Endodermal cell (in vitro differentiated cells): Measurements from ENCODE around the gene ACSS1. TPM values are rescaled to one million over a fixed set of nuclear protein-coding genes. Genes with fewer than 3 reads are reported as not detected.

Source experiments
- DNase-seq: peaks from one replicate; pipeline ENCODE4 v3.0.0-alpha.2; 2017
- H3K27ac ChIP-seq: 2 replicates; pipeline ENCODE4 v1.5.1; 2013; ENCODE audit warnings: mild to moderate bottlenecking, low read depth, low read length, moderate library complexity
- H3K27me3 ChIP-seq: 2 replicates; pipeline ENCODE4 v1.6.1; 2013; ENCODE audit warnings: mild to moderate bottlenecking, low read length, moderate library complexity; ENCODE audit not compliant: insufficient read depth, control insufficient read depth, poor library complexity, severe bottlenecking
- H3K36me3 ChIP-seq: 2 replicates; pipeline ENCODE4 v1.7.0; 2013; ENCODE audit warnings: mild to moderate bottlenecking, low read length, moderate library complexity; ENCODE audit not compliant: control insufficient read depth, insufficient read depth
- H3K4me1 ChIP-seq: one replicate; pipeline ENCODE4 v1.7.0; 2013; ENCODE audit warnings: low read length; ENCODE audit not compliant: control insufficient read depth, insufficient read depth
- H3K4me3 ChIP-seq: 2 replicates; pipeline ENCODE4 v1.5.1; 2013; ENCODE audit warnings: mild to moderate bottlenecking, low read length, moderate library complexity
- H3K9ac ChIP-seq: 2 replicates; pipeline ENCODE4 v1.6.1; 2013; ENCODE audit warnings: mild to moderate bottlenecking, low read length, moderate library complexity; ENCODE audit not compliant: poor library complexity, severe bottlenecking; ENCODE audit errors: extremely low read depth
- H3K9me3 ChIP-seq: 2 replicates; pipeline ENCODE4 v1.6.1; 2013; ENCODE audit warnings: mild to moderate bottlenecking, low read length, moderate library complexity; ENCODE audit not compliant: control insufficient read depth
- H3K27ac Mint-ChIP-seq: 2 replicates; pipeline ENCODE4 v1.8.0; 2020; ENCODE audit warnings: mixed read lengths
- H3K27me3 Mint-ChIP-seq: 2 replicates; pipeline ENCODE4 v1.8.0; 2021; ENCODE audit warnings: mild to moderate bottlenecking, mixed read lengths; ENCODE audit not compliant: insufficient read depth
- H3K36me3 Mint-ChIP-seq: 2 replicates; pipeline ENCODE4 v1.8.0; 2020; ENCODE audit warnings: low read depth, mixed read lengths
- H3K4me1 Mint-ChIP-seq: 2 replicates; pipeline ENCODE4 v1.8.0; 2020; ENCODE audit warnings: mixed read lengths
- H3K4me3 Mint-ChIP-seq: 2 replicates; pipeline ENCODE4 v1.8.0; 2020; ENCODE audit warnings: mild to moderate bottlenecking, moderate library complexity, mixed read lengths
- H3K9me3 Mint-ChIP-seq: 2 replicates; pipeline ENCODE4 v1.8.0; 2020; ENCODE audit warnings: mild to moderate bottlenecking, mixed read lengths
- WGBS, 2 experiments: methylation state at CpG; one replicate each; pipeline versions ENCODE4 v1.1.5 to v1.1.7; 2013; ENCODE audit warnings: missing lambda C conversion rate in 2 of 2, mixed read lengths in 1 of 2; ENCODE audit not compliant: insufficient coverage in 1 of 2, insufficient read length in 1 of 2; 5-methylcytosine and 5-hydroxymethylcytosine counted together
- total RNA-seq, 2 donors: library from RNA; stranded (reverse); fragmentation: NEBNext Ultra II Directional in 1 of 2; extraction: Animal tissue kit (Norgen Biotek cat#: 25700) in 1 of 2; gene quantifications; 2 replicates in 1 of 2; 3 replicates in 1 of 2; pipeline ENCODE4 v1.2.1, GENCODE V29; 2021
- TF ChIP-seq, protein P1 (sequence below): fragments of 200-600 bp; sonication (generic); conservative IDR thresholded peaks from 2 replicates; pipeline ENCODE4 v1.5.0; 2021; ENCODE audit warnings: antibody characterized with exemption, mild to moderate bottlenecking

The ACSS1 gene
- total RNA-seq, 2 donors from 2014 or later, result 0.22 TPM; not detected in 1

DNA sequence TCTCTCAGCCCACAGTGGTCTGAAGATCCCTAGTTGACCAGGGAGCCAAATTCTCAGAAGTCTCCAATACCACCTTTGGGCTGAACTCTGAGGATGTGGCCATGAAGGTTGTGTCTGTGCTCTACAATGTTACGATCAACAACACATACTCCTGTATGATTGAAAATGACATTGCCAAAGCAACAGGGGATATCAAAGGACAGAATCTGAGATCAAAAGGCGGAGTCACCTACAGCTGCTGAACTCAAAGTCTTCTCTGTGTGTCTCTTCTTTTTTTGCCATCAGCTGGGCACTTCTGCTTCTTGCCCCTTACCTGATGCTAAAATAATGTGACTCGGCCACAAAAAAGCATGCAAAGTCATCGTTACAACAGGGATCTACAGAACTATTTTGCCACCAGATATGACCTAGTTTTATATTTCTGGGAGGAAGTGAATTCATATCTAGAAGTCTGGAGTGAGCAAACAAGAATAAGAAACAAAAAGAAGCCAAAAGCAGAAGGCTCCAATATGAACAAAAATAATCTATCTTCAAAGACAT is 41.7 kb upstream of the ACSS1 start:
- DNase-seq, result no peak
- Histone ChIP-seq H3K27ac (no peak overlapping the region), H3K4me1 (no peaks in the 10 kb centered on the region), H3K27me3 (peaks cover 13% of the 10 kb centered on the region), H3K4me3 (no peak overlapping the region), H3K9ac (no peak overlapping the region), H3K36me3 (no peaks in the 10 kb centered on the region), H3K9me3 (no peaks in the 10 kb centered on the region)
- Mint-ChIP-seq H3K27me3 (peaks cover 7% of the 10 kb centered on the region), H3K9me3 (no peaks in the 10 kb centered on the region), H3K36me3 (no peaks in the 10 kb centered on the region), H3K4me3 (no peak overlapping the region), H3K27ac (no peak overlapping the region), H3K4me1 (no peaks in the 10 kb centered on the region)
- WGBS, 2 experiments, result 88 to 92% methylated on average over 2 to 4 of the region's 4 CpGs
- TF ChIP-seq, protein P1, sequence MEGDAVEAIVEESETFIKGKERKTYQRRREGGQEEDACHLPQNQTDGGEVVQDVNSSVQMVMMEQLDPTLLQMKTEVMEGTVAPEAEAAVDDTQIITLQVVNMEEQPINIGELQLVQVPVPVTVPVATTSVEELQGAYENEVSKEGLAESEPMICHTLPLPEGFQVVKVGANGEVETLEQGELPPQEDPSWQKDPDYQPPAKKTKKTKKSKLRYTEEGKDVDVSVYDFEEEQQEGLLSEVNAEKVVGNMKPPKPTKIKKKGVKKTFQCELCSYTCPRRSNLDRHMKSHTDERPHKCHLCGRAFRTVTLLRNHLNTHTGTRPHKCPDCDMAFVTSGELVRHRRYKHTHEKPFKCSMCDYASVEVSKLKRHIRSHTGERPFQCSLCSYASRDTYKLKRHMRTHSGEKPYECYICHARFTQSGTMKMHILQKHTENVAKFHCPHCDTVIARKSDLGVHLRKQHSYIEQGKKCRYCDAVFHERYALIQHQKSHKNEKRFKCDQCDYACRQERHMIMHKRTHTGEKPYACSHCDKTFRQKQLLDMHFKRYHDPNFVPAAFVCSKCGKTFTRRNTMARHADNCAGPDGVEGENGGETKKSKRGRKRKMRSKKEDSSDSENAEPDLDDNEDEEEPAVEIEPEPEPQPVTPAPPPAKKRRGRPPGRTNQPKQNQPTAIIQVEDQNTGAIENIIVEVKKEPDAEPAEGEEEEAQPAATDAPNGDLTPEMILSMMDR, result no peak

DNA sequence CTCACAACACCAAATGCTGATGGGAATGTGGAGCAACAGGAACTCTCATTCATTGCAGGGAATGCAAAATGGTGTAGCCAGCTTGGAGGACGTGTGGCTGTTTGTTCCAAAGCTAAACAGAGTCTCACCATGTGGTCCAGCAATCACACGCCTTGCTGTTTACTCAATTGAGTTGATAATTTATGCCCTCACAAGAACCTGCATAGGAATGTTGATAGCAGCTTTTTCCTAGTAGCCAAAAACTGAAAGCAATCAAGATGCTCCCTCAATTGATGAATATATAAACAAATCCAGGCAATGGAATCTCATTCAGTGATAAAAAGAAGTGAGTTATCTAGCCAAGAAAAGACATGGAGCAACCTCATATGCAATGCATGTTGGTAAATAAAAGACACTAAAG is 39.6 kb upstream of the ACSS1 start:
- no peak overlapping the region for H3K27ac Mint-ChIP-seq

DNA sequence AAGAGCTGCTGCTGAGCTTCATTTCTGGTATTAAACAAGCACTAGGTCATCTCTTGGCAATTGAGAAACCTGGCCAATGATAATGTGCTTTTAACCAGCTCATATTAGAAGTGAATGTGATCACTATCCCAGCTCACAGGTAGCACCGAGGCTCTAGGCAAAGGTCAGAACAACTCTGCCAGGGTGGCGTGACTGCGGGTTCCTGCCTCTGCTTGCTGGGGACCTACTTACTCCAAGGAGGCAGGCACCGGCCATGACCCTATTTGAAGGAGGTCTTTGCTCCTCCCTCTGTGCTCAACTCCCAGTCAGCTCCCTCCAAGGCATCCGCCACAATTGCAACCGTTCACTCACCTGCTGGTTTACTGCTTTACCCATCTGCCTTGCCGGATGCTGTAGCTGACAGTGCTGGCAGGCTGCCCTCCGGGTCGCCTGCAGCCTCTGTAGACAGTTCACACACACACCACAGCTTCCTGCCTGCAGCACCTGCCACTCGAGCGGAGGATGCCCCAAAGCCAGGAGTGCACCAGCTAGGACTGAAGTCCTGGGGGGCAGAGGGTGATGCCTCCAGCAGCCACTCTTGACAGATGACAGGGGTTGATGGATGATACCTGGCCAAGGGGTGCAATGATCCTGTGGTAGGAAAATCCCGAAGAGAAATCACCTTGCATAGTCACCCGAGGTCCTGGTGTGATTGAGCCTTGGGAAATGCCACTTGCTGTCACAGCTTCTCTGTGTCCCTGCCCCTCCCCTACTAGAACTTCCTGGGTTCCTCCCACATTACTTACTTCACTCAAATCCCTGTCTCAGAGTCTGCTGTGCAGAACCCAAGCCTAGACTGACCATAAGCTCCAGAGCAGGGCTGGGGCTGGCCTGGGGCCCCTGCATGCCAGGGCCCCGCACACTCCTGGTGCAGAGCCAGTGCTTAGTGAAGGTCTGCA is 32.8 kb upstream of the ACSS1 start:
- peaks cover 49% of the 10 kb centered on the region for H3K27me3 Mint-ChIP-seq
- WGBS, 2 experiments, result 80 to 81% methylated on average over 8 to 14 of the region's 14 CpGs
- H3K27me3 ChIP-seq, result peaks cover 59% of the 10 kb centered on the region

More for the DNA sequence above, 39.6 kb upstream of the ACSS1 start:
- no peak for DNase-seq
- Mint-ChIP-seq H3K36me3 (no peaks in the 10 kb centered on the region), H3K9me3 (no peaks in the 10 kb centered on the region), H3K4me1 (no peaks in the 10 kb centered on the region), H3K4me3 (no peak overlapping the region), H3K27me3 (peaks cover 3% of the 10 kb centered on the region)
- Histone ChIP-seq H3K4me3 (no peak overlapping the region), H3K36me3 (no peaks in the 10 kb centered on the region), H3K9ac (no peak overlapping the region), H3K27me3 (peaks cover 13% of the 10 kb centered on the region), H3K4me1 (no peaks in the 10 kb centered on the region), H3K9me3 (no peaks in the 10 kb centered on the region), H3K27ac (no peak overlapping the region)
- TF ChIP-seq, protein P1, result no peak
- WGBS, 2 experiments, result 62 to 81% methylated on average over 2 of the region's 2 CpGs

More for the DNA sequence above, 32.8 kb upstream of the ACSS1 start:
- Mint-ChIP-seq H3K4me3 (no peak overlapping the region), H3K27ac (no peak overlapping the region), H3K4me1 (no peaks in the 10 kb centered on the region), H3K36me3 (no peaks in the 10 kb centered on the region), H3K9me3 (no peaks in the 10 kb centered on the region)
- Histone ChIP-seq H3K4me3 (no peak overlapping the region), H3K9me3 (no peaks in the 10 kb centered on the region), H3K36me3 (no peaks in the 10 kb centered on the region), H3K27ac (no peak overlapping the region), H3K9ac (no peak overlapping the region), H3K4me1 (no peaks in the 10 kb centered on the region)
- TF ChIP-seq, protein P1, result no peak
- no peak for DNase-seq
